H9 (cell line): ENCODE results near the gene SYT7. TPM values are rescaled to one million over a fixed set of nuclear protein-coding genes. Genes with fewer than 3 reads are reported as not detected.

ENCODE experiments used
- DNase-seq: peaks from one replicate; pipeline ENCODE4 v3.0.0-alpha.2; 2017
- H2AFZ ChIP-seq: one replicate; pipeline ENCODE4 v1.6.1; 2013; ENCODE audit warnings: mild to moderate bottlenecking, low read length, control low read depth, moderate library complexity
- H2AK5ac ChIP-seq: 2 replicates; pipeline ENCODE4 v1.6.1; 2013; ENCODE audit warnings: low read length, control low read depth, mixed read lengths; ENCODE audit not compliant: insufficient read length
- H2BK120ac ChIP-seq: one replicate; pipeline ENCODE4 v1.6.1; 2013; ENCODE audit warnings: low read depth, mild to moderate bottlenecking, low read length, control low read depth, inconsistent platforms; ENCODE audit not compliant: poor library complexity, severe bottlenecking
- H2BK12ac ChIP-seq: 2 replicates; pipeline ENCODE4 v1.6.1; 2013; ENCODE audit warnings: low read length, control low read depth, mixed read lengths, low read depth; ENCODE audit not compliant: insufficient read length
- H2BK15ac ChIP-seq: 2 replicates; pipeline ENCODE4 v1.6.1; 2013; ENCODE audit warnings: low read depth, low read length, control low read depth
- H2BK20ac ChIP-seq: one replicate; pipeline ENCODE4 v1.6.1; 2013; ENCODE audit warnings: low read depth, mild to moderate bottlenecking, low read length, control low read depth, inconsistent platforms; ENCODE audit not compliant: poor library complexity, severe bottlenecking
- H2BK5ac ChIP-seq: 2 replicates; pipeline ENCODE4 v1.6.1; 2013; ENCODE audit warnings: low read length, control low read depth, mixed read lengths; ENCODE audit not compliant: insufficient read length
- H3K14ac ChIP-seq: 2 replicates; pipeline ENCODE4 v1.6.1; 2013; ENCODE audit warnings: low read length, control low read depth; ENCODE audit not compliant: insufficient read depth
- H3K18ac ChIP-seq: 2 replicates; pipeline ENCODE4 v1.6.1; 2013; ENCODE audit warnings: low read depth, mild to moderate bottlenecking, mixed read lengths, low read length, control low read depth; ENCODE audit not compliant: insufficient read length
- H3K23ac ChIP-seq: 2 replicates; pipeline ENCODE4 v1.6.1; 2013; ENCODE audit warnings: low read length, control low read depth, mixed read lengths, low read depth; ENCODE audit not compliant: insufficient read length
- H3K23me2 ChIP-seq: 2 replicates; pipeline ENCODE4 v1.6.1; 2013; ENCODE audit warnings: low read depth, mild to moderate bottlenecking, mixed read lengths, low read length, control low read depth; ENCODE audit not compliant: insufficient read length, poor library complexity, severe bottlenecking
- H3K27ac ChIP-seq: 2 replicates; pipeline ENCODE4 v1.5.1; 2013; ENCODE audit warnings: low read length, control low read depth, mixed read lengths, low read depth; ENCODE audit not compliant: insufficient read length
- H3K27me3 ChIP-seq: 2 replicates; pipeline ENCODE4 v1.6.1; 2013; ENCODE audit warnings: low read length, control low read depth, inconsistent platforms; ENCODE audit not compliant: insufficient read depth
- H3K4ac ChIP-seq: 2 replicates; pipeline ENCODE4 v1.6.1; 2013; ENCODE audit warnings: low read depth, mild to moderate bottlenecking, control low read depth, inconsistent platforms, low read length, moderate library complexity
- H3K4me1 ChIP-seq: 2 replicates; pipeline ENCODE4 v1.6.1; 2013; ENCODE audit warnings: low read length, control low read depth, inconsistent platforms; ENCODE audit not compliant: insufficient read depth
- H3K4me2 ChIP-seq: 2 replicates; pipeline ENCODE4 v1.6.1; 2013; ENCODE audit warnings: low read length, control low read depth, mixed read lengths; ENCODE audit not compliant: insufficient read length, insufficient read depth
- H3K56ac ChIP-seq: 2 replicates; pipeline ENCODE4 v1.6.1; 2013; ENCODE audit warnings: low read depth, mild to moderate bottlenecking, mixed read lengths, low read length, control low read depth; ENCODE audit not compliant: insufficient read length
- H3K79me1 ChIP-seq: 2 replicates; pipeline ENCODE4 v1.6.1; 2013; ENCODE audit warnings: low read depth, mild to moderate bottlenecking, moderate library complexity, low read length, control low read depth, inconsistent platforms; ENCODE audit not compliant: insufficient read depth, poor library complexity, severe bottlenecking
- H3K79me2 ChIP-seq: 2 replicates; pipeline ENCODE4 v1.6.1; 2013; ENCODE audit warnings: low read length, control low read depth, inconsistent platforms; ENCODE audit not compliant: insufficient read depth
- H3K9ac ChIP-seq: 2 replicates; pipeline ENCODE4 v1.6.1; 2013; ENCODE audit warnings: low read length, control low read depth, mixed read lengths; ENCODE audit not compliant: insufficient read length; ENCODE audit errors: extremely low read depth
- H3K9me3 ChIP-seq: one replicate; pipeline ENCODE4 v1.6.1; 2013; ENCODE audit warnings: low read depth, low read length, inconsistent platforms; ENCODE audit not compliant: control insufficient read depth
- H3T11ph ChIP-seq: one replicate; pipeline ENCODE4 v1.6.1; 2013; ENCODE audit warnings: mild to moderate bottlenecking, low read length, control low read depth, inconsistent platforms
- H4K20me1 ChIP-seq: one replicate; pipeline ENCODE4 v1.6.1; 2013; ENCODE audit not compliant: control insufficient read depth, insufficient read length, insufficient read depth
- H4K5ac ChIP-seq: 2 replicates; pipeline ENCODE4 v1.6.1; 2013; ENCODE audit warnings: low read depth, mild to moderate bottlenecking, mixed read lengths, low read length, control low read depth; ENCODE audit not compliant: insufficient read length
- H4K8ac ChIP-seq: replicated peaks from 2 replicates; pipeline ENCODE4 v1.6.1; 2013; ENCODE audit warnings: low read length, control low read depth, mixed read lengths, low read depth; ENCODE audit not compliant: insufficient read length
- H4K91ac ChIP-seq: 2 replicates; pipeline ENCODE4 v1.6.1; 2013; ENCODE audit warnings: low read depth, mild to moderate bottlenecking, moderate library complexity, mixed read lengths, low read length, control low read depth; ENCODE audit not compliant: insufficient read length
- H3K27ac Mint-ChIP-seq, 3 experiments: 2 replicates in 2 of 3; 3 replicates in 1 of 3; pipeline ENCODE4 v1.8.0; 2020 to 2021; ENCODE audit warnings: mixed read lengths in 3 of 3, mild to moderate bottlenecking in 1 of 3, moderate library complexity in 1 of 3
- H3K27me3 Mint-ChIP-seq: 2 replicates; pipeline ENCODE4 v1.8.0; 2021; ENCODE audit warnings: low read depth, mild to moderate bottlenecking, moderate library complexity, mixed read lengths
- H3K36me3 Mint-ChIP-seq, 3 experiments: 2 replicates in 2 of 3; 3 replicates in 1 of 3; pipeline ENCODE4 v1.8.0; 2020 to 2021; ENCODE audit warnings: low read depth in 3 of 3, mixed read lengths in 3 of 3; ENCODE audit not compliant: insufficient read depth in 1 of 3
- H3K4me1 Mint-ChIP-seq, 2 experiments: 2 replicates each; pipeline ENCODE4 v1.8.0; 2020; ENCODE audit warnings: mixed read lengths in 2 of 2
- H3K4me3 Mint-ChIP-seq, 2 experiments: 2 replicates in 1 of 2; 3 replicates in 1 of 2; pipeline ENCODE4 v1.8.0; 2020 to 2021; ENCODE audit warnings: mild to moderate bottlenecking in 2 of 2, mixed read lengths in 2 of 2, moderate library complexity in 1 of 2
- H3K9me3 Mint-ChIP-seq, 2 experiments: 2 replicates in 1 of 2; 3 replicates in 1 of 2; pipeline ENCODE4 v1.8.0; 2020; ENCODE audit warnings: mild to moderate bottlenecking in 2 of 2, mixed read lengths in 2 of 2, moderate library complexity in 1 of 2
- CTCF ChIP-seq: fragments of 200-600 bp; sonication (generic); conservative IDR thresholded peaks from 3 replicates; pipeline ENCODE4 v1.8.0; 2021; ENCODE audit warnings: antibody characterized with exemption, mild to moderate bottlenecking
- WGBS: extraction: QIAGEN DNeasy Blood & Tissue Kit; methylation state at CpG from one replicate; pipeline ENCODE4 v1.1.7; 2013; ENCODE audit warnings: missing lambda C conversion rate, low lambda C conversion rate, mixed read lengths; ENCODE audit not compliant: insufficient read length; ENCODE audit errors: extremely low coverage; 5-methylcytosine and 5-hydroxymethylcytosine counted together
- total RNA-seq: library from RNA; stranded (reverse); gene quantifications from 2 replicates; pipeline ENCODE4 v1.2.1, GENCODE V29; 2021

SYT7 gene
- total RNA-seq, 1 experiment from 2014 or later, result 8.8 TPM

DNA sequence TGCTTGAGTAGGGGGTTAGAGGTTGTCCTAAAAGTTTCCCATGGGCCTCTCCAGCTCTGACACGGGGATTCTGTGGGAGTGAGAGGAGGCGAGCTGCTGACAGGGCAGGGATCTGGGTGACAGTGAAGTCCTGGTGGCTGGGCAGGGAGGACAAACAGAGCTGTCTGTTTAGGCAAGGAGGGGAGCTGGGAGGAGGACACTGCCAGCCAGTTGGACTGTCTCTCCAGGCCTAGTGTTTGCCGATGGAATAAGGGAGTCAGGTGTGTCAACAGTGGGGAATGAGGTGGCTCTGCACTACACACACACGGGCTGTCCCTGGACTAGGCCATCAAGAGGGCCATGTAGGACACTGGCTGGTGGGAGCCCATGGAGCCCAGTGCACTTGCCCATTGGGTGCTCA, 20.6 kb upstream of the SYT7 start:
- Mint-ChIP-seq H3K4me3 (no peak overlapping the region), H3K4me1 (peaks cover 31 to 41% of the 10 kb centered on the region in 2 experiments), H3K27me3 (peaks cover 13% of the 10 kb centered on the region), H3K27ac (no peak overlapping the region), H3K9me3 (no peaks in the 10 kb centered on the region), H3K36me3 (no peaks in the 10 kb centered on the region)
- Histone ChIP-seq H3K4ac (no peak overlapping the region), H3K27me3 (no peaks in the 10 kb centered on the region), H3K14ac (no peak overlapping the region), H2BK120ac (no peak overlapping the region), H2BK5ac (no peak overlapping the region), H3K9me3 (no peaks in the 10 kb centered on the region), H3K9ac (no peak overlapping the region), H2BK20ac (no peak overlapping the region), H3K79me2 (no peaks in the 10 kb centered on the region), H2BK12ac (no peak overlapping the region), H3T11ph (no peak overlapping the region), H3K56ac (no peak overlapping the region), H3K4me2 (no peak overlapping the region), H3K4me1 (no peaks in the 10 kb centered on the region; the same call in 1 of the 2 replicates), H4K91ac (no peak overlapping the region), H3K23me2 (no peaks in the 10 kb centered on the region), H2AFZ (no peak overlapping the region), H3K79me1 (no peaks in the 10 kb centered on the region), H3K18ac (no peak overlapping the region), H3K23ac (no peak overlapping the region), H2BK15ac (no peak overlapping the region), H2AK5ac (no peak overlapping the region), H3K27ac (no peak overlapping the region), H4K8ac (no peak overlapping the region), H4K20me1 (no peaks in the 10 kb centered on the region), H4K5ac (no peak overlapping the region)
- TF ChIP-seq CTCF, result no peak
- no CpG with 5 or more reads among the region's 4 CpGs for WGBS
- no peak for DNase-seq
